HG02763 (cell line): ENCODE data around the gene TTC33.
A peak's percentile ranks its signal among the peaks of the same experiment; 100 is the strongest.

Source experiments
- ATAC-seq: cut with Tn5 transposase; IDR thresholded peaks from one replicate; pipeline ENCODE4 v1.9.1; 2021; ENCODE audit warnings: mild to moderate bottlenecking, moderate library complexity; ENCODE audit not compliant: unreplicated experiment

TTC33 gene

DNA sequence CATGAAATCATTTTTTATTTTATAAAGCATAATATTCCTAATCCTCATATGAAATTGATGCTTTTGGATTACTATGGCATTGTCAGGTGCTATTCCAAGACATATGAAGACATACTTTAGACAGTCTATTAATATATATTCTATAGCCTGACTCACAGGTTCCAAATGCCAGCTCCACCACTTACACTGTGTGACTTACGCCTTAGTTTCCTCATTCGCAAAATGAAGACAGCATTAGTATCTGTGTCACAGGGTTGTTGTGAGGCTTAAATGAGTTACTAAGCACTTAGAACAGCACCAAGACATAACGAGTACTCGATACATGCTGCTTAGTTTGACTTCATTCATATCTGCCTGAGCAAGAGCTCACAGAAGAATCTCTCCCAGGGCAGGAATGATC lies 208.2 kb downstream of the TTC33 start:
- no peak for ATAC-seq

DNA sequence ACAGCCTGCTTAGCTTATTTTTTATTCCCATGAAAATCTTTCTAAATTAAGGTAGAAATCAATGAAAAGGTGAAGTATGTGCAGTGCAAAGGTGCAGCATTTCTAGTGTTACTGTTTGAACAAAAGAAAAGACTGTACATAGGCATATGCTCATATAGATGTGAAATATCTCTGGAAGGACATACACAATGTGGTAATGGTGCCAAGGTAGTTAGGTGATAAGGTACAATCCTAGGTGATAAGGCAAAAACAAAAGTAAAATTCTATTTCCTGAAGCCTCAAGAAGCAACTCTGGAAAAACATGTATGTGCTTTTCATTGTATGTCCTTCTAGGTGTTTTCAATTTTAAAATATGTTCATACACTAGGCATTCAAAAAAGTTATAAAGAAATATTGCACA lies 215.5 kb downstream of the TTC33 start:
- no peak for ATAC-seq

DNA sequence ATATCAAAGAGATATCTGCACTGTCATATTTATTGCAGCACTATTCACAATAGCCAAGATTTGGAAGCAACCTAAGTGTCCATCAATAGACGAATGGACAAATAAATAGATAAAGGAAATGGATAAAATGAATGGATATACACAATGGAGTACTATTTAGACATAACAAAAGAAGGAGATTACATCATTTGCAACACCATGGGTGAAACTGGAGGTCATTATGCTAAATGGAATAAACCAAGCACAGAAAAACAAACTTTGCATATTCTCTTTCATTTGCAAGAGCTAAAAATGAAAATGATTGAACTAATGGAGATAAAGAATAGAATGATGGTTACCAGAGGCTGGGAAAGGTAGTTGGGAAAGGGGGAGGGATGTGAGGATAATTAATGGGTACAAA lies 231.1 kb downstream of the TTC33 start:
- no peak for ATAC-seq

DNA sequence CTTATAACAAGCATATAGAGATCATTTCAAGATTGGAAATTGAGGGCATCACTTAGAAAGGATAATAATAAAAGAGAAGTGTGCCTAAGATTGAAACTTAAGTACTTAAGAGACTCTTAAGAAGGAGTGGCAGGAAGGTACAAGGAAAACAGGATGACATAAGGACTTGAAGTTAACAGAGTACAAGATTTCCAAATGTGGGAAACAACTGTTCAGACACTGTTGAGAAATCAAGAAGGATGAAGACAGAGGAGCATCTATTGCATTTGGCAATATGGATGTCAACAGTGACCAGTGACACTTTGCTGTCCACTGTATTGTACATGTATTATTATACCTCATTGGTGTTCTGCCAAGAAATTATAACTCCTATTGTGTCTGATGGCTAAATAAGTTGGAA lies 233.8 kb downstream of the TTC33 start:
- ATAC-seq, result no peak

DNA sequence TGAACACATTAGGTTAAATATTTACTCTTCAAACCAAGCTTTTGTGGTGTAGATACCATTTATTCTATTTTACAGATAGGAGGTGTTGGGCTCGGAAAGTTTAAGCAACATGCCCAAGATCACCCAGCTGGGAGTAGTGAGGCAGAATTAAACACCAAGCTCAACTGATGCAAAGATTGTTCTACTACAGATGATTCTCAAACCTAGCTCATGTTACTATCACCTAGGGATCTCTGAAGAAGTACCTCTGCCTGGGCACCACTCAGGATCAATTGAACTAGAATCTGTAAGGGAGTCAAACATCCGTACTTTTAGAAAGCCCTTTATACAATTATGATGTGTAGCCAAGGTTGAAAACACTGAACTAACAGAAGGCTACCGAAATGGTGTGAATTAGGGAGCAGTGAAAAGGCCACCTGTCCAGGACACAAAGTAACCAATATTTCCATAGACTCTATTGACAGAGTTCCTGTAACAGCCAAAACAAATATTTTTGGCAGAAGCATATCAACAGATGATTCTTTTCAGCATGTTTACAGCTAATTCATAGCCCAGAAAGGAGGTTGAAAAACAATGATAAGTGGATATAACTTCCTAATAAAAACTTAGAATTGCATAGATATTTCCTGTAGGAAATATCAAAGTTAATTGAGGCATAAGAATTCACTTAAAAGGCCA lies 234.5 kb downstream of the TTC33 start:
- ATAC-seq, result no peak

DNA sequence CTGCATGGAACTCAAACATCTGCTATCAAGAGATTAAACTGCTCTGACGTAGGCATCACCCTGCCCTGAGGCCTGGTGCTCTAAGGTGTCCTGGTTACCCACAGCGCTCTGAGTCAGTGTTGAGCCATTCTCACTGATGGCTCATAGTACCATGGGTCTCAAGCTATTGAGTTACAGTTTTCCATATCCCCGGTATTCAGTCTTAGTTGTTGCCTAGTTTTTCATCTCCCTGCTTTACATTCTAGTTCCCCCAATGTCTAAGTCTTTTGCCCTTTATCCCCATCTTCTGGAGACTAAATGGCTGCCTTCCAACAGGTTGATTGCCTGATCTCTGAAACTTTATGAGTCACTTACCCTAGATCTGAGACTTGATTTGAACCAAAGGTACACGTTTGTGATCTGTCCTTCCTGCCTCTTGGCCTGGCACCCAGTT lies 237.3 kb downstream of the TTC33 start:
- no peak for ATAC-seq

DNA sequence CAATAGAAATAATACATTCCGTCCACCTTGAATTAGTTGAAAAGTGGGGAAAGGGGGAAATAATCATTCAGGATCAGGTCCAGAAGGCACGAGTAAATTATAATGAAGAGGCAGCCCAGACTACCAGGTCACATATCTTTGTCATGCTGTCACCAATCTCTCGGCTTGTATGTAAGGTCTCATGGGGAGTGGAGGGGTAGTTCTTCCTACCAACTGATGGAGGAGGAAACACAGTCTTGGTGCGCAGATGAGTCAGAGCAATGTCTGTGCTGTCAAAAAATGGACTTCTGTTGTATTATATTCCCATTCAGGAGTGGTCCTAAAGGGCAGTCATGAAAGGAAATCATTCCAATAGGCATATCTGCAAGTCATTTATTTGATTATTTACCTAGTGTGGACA lies 240.3 kb downstream of the TTC33 start:
- no peak for ATAC-seq

DNA sequence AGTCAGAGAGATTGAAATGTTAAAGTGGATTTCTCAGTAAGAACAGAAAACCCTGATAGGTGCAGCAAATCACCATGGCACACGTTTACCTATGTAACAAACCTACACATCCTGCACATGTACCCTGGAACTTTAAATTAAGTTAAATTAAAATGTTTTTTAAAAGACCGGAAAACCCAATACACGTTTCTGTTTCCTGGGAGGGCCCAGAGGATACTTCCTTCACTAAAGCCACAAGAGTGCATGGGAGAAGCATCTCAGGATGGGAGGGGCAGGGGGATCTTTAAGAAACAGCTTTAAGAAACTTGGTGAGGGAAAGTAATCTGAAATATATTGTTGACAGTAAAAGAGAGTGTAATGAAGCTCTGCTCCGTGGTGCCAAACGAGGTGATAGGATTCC lies 240.8 kb downstream of the TTC33 start:
- ATAC-seq, result no peak

DNA sequence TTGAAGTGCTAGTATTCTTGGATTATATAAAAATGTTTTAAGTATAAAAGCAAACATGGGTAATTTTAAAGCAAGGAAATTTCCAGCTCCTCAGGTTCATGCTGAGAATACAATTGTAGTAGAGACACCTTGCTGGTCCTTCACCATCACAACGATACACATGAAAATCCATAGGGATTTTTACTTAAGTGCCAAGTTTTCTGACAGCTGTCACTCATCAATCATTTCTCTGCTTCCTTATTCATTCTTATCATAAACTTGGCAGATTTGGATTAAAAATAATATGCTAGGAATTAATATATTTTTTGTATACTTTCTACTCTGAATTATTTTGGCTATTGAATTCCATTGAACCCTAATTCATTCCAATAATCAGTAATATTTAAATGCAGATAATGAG lies 244.0 kb downstream of the TTC33 start:
- ATAC-seq, result no peak

DNA sequence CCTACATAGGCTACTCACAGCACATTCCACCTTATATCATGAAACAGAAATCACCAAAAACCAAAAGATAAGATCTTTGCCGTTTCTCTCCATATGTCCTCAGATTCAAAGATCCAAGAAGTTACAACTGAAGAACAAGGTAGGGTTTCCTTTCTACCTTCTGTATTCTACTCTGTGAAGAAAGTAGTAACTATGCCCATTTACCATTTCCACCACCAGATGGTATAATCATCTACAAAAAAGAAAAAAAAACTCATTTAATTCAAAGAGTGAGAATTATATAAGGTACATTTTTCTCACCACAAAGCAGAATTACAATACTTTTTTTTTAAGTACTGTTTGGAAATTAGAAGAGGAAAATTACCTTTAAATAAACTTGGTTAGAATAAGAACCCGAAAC lies 248.7 kb downstream of the TTC33 start:
- no peak for ATAC-seq

DNA sequence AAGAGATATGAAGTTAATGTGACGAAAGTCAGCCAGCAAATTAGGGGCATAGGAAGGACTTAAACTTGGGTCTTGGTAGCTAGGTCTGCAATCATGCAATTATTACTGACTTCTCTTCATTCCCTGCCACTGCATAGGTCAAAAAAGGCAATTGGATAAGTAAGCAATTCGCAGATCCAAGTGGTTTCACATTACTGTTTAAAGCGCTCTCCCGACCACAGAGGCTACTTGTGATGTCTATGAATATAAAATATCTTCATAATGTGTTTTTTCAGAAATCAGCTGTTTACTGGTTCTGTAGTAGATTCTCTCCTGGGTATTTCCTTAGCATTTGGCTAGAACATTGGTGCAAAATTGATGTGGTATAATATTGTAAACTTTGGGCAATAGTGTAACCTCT lies 250.7 kb downstream of the TTC33 start:
- no peak for ATAC-seq

DNA sequence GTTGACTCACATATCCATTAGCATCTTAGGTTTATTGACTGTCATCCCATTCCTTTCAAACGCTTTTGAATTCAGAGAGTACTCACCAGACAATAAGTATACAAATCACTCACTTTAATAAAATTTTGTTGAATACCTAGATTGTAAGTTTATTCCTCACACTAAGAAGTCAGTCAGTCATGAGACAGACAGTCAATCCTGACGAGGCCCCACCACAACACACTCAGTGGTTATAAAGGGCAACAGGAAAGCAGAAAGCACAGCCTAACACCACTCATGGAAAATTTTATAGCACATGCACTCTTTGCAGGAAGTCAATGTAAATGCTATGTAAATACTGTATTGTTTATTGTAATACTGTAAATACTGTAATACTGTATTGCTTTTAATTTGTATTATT lies 252.3 kb downstream of the TTC33 start:
- ATAC-seq, result no peak

DNA sequence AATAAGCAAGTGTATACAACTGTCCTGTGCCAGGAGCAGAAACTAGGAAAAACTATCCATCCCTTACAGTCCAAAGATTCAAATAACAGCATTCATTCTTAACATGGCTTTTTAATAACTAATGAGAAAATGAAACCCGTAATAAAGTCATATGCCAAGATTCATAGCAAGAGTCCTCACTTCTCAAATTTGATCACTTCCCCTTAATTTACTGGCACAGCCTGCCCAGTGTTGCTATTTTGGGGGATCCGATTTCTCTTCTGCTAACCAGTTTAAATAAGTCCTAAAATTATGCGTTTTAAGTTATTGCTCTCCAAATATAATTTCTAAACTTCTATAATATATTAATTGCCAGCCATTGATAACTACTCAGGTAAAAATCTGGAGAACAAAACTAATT lies 253.0 kb downstream of the TTC33 start:
- peak; percentile 61 for ATAC-seq

DNA sequence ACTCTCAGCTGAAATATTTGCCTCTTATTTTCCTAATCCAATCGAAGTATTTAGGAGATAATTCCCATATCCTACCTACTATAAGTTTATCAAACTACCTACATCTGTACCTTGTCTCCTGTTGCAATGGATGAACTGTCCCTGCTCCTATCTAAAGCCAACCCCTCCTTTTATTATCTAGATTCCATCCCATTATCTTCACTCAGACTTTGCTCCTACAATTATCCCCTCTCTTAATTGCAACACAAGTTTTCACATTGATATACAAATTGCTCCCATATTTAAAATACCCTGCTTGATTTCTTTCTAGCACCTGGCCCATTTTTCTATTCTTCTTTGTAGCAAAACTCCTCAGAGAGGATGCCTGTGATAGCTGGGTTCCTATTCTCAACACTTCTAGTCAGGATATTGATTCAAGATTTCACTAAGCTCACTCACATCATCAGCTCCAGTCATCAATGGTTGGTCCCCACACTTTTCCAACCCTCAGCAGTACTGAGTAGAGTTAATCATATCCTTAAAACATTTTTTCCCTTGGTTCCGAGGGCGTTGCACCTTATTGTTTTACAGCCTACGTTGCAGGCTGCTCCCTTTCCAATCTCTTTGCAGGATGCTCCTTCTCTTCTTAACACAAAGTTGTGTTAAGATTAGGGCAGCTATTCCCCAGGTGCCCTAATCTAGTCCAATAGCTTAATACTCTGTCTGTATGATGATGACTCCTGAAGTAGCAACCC lies 253.9 kb downstream of the TTC33 start:
- ATAC-seq, result no peak

DNA sequence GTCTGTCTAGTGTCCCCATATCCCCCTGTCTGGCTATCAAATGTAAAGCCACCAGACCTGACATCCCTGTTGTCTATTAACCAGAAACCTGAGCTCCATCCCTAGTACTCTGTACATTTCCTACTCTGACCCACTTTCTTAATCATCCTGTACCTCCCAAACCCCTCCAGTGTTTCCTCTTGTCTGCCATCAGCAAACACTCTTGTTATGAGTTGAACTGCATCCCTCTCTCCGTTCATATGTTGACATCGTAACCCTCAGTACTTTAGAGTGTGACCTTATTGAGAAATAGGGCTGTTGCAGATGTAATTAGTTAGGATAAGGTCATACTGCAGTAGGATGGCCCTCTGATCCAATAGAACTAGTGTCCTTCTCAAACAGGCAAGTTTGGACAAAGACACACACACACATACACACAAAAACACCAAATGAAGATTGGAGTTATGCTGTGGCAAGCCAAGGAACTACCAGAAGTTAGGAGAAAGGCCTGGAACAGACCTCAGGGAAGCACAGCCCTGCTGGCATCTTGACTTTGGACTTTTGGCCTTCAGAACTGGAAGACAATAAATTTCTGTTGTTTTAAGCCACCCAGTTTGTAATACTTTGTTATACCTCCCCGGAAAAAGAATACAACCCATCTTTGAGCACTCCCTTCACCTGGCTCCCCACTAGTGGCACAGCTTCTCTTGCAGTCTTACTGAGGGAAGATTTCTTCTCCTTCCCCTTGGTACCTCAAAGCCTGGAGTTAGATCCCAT lies 256.1 kb downstream of the TTC33 start:
- ATAC-seq, result no peak

DNA sequence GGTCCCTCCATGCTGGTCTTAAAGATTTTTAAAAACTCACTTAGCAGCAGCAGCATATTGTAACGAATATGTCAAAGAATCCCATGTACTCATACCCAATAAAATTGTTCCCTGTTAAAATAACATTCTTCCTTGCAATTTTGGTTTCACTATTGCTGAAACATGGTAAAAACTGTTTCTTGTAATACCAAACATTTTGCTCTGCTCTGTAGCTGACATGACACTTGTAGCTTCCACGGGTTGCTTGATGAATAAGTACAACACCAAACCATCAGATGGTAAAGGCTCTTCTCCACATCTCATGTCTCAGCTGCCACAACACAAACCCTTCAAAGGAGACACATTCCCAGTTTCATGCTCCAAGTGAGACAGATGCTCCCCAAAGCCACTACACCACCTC lies 256.8 kb downstream of the TTC33 start:
- no peak for ATAC-seq

DNA sequence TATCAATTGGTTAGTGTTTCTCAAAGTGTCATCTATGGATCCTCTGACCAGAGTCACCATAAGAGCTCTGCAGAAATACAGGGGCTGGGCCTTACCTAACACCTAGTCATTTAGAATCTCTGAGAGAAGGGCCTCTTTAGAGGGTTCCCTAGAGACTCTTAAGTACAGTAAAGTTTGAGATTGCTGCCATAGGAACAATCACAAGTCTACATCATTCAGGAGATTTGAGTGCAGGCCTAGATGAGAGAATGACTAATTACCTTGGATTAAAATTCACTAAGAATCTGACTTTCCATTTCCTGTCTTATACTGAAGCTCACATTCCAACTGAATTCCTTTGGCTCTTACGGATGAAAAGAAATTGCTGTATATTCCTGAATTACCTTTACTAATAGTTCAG lies 258.2 kb downstream of the TTC33 start:
- no peak for ATAC-seq

DNA sequence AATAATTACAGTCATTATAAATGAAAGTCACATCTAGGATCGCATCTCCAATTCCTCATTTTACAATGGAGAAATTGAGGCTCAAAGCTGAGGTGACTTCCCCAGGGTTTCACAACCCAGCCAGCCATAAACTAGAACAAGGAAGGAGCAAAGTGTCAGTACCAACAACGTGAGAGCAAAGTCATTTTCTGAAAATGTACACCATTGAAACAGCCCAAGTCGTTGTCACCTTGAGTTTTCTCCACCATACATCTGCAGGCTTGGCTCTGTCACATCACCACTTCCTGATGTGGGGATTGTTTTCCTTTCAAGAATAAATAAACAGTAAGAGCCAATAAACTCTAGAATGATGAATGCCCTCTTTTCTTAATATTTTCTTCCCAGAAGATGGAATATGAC lies 260.5 kb downstream of the TTC33 start:
- no peak for ATAC-seq

DNA sequence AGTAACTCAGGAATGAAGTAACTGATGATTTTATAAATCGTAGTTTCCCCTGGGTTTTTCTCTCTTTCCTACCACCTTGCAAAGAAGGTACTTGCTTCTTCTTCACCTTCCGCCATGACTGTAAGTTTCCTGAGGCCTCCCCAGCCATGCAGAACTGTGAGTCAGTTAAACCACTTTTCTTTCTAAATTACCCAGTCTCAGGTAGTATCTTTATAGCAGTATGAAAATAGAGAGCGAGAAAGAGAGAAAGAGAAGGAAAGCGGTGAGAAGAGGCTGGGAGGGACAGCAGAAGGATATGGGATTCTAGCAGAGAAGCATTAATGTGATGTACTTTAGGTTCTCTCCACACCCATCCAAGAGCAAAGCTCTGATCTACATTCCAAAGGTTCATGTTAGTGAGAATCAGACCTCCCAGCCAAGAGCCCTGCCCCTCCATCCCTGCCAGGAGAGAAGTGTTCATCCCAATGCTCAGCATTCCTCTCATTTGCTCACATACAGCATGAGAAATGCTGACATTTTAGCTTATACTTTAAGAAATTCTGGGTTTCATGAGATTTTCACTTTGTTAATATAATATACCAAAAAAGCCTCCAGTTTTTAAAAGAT lies 261.0 kb downstream of the TTC33 start:
- ATAC-seq, result no peak

DNA sequence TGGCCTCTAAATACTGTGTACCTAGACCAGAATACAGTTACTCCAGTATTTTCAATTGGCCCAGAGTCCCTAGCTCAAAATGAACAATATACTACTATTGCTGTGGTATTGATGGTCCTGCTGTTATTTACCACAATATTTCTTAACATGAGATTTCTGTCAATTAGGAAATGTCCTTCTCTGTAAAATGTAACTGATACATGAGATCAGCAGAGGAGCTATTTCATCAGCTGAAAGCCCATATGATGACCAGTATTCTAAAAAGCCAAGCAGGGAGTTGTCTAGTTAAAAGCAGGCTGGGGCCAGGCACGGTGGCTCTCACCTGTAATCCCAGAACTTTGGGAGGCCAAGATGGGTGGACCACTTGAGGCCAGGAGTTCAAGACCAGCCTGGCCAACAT lies 263.7 kb downstream of the TTC33 start:
- no peak for ATAC-seq

DNA sequence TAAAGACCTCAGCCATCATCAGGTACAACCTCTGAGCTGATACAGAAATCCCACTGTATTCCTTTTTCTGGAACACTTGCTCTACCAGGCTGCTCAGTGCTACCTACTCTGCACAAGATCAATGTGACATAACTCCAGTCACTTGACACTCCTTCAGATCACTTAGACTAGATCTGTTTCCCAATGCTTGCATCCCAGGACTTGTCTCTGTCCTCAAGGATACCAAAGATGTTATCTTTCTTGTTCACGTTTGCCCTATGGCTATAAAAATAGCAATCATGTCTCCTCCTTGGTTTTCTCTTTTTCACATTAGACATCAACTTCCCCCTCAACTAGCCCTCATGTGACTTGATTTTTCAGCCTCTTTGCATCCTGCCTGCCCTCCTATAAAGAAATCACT lies 264.1 kb downstream of the TTC33 start:
- no peak for ATAC-seq
